HG03457 (cell line): ENCODE measurements around the gene ENOPH1.

Experiments used
- ATAC-seq: cut with Tn5 transposase; IDR thresholded peaks from one replicate; pipeline ENCODE4 v1.9.1; 2021; ENCODE audit warnings: moderate number of reproducible peaks; ENCODE audit not compliant: unreplicated experiment

The ENOPH1 gene

GRCh38 chr4:82508011-82508410 lies 77.6 kb downstream of the ENOPH1 start:
- no peak for ATAC-seq

- ATAC-seq = no peak
Measured at GRCh38 chr4:82508806-82509428, 78.5 kb downstream of the ENOPH1 start.

- ATAC-seq = no peak
Measured at GRCh38 chr4:82510216-82510615, 79.8 kb downstream of the ENOPH1 start.
